NCI-H146 treated with DMSO at 0.1 percent for 48 hours (cell line): Measurements from ENCODE around the gene PLEKHG5.

Experiments
- DNase-seq: peaks from one replicate; lab custom pipeline; 2025; ENCODE audit not compliant: unreplicated experiment; lab: John Stamatoyannopoulos, UW

Gene PLEKHG5

DNA sequence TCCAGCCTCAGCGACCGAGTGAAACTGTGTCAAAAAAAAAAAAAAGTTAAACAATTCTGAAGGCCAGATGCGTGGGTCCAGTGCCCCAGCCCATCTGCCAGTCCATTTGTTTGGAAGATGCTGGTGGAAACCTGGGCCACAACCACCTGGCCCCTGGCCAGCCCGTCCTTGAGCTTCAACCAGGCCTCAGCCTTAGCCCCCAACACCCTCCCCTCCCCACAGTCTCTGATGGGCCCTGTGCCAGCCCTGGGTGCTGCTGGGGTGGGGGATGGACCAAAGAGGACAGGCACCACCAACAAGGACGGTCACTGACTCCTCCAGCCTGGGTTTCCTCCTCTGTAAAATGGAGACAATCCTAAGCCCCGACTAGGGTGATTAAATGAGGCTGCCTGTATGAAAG lies 19.6 kb upstream of the PLEKHG5 start:
- no peak for DNase-seq

DNA sequence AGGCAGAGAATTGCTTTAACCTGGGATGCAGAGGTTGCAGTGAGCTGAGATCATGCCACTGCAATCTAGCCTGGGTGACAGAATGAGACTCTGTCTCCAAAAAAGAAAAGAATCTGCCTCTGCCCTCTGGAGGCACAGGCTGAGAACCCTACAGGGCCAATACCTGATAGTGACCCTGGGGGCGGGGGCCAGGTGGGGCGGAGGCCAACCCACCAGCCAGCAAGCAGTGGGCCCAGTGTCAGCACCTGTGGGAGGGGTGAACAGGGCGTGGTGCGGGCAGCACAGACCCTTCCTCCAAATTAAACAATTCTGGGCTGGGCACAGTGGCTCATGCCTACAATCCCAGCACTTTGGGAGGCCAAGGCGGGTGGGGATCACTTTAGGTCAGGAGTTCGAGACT lies 19.0 kb upstream of the PLEKHG5 start:
- DNase-seq = no peak

- DNase-seq = no peak
Observed at GRCh38 chr1:6509919-6510291, 18.4 kb upstream of the PLEKHG5 start.

- DNase-seq = no peak
Observed at GRCh38 chr1:6509220-6509918, 17.9 kb upstream of the PLEKHG5 start.

DNA sequence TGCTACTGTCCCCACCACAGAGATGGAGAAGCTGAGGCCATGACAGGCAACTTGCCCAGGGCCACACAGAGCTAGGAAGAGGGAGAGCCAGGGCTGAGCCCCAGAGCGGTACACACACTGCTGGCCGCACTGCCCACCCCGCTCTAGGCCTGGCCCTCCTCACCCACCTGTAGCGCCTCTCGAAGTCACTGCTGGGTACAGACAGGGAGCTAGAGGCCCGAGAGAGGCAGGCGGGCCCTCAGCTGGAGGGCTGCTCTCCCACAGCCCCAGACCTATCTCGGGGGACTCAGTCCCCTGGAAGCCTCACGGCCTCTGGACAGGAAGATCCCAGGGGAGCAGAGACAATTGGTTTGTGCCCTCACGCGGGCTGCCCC lies 17.3 kb upstream of the PLEKHG5 start:
- no peak for DNase-seq

GRCh38 chr1:6508154-6508815 lies 16.8 kb upstream of the PLEKHG5 start:
- no peak for DNase-seq

- no peak for DNase-seq
Observed at GRCh38 chr1:6507461-6507911, 16.0 kb upstream of the PLEKHG5 start.

GRCh38 chr1:6507037-6507428 lies 15.6 kb upstream of the PLEKHG5 start:
- DNase-seq = no peak

DNA sequence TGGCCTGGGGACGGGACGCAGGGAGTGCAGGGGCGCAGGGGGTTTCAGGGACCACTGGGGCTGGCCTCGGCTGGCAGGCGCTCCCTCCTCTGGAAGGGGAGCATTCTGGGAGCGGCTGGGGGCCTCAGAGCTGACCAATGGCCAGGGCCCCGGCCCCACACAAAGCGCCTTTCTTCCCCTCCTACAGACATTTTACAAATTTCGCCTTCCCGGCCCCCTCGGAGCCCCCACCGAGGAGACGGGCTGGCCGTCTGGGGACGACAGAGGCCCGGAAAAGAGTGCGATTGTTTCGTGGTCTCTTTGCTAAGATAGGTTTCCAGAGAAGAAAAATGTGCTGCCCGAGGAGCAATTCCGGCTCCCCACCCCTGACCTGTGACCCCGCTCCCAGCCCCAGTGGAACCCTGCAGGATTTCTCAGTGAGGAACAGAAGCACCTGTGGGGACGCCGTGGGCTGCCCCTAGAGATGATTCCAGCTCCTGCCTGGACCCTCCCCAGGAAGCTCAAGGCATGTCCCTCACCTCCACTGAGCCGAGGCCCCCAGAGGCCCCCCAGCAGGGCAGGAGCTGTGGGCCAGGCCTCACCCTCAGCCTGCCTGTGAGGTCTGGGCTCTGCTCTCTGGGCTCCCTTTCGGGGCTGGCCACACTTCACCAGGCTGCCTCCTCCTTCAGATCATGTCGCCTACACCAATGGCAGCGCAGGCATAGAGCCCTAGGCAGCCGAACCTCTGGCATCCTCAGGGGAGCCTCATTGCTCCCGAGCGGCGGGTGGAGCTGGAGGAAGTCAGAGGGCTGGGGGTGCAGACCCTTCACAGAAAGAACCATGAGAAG lies 15.0 kb upstream of the PLEKHG5 start:
- no peak for DNase-seq

- no peak for DNase-seq
Observed at GRCh38 chr1:6505367-6506209, 14.1 kb upstream of the PLEKHG5 start.

DNA sequence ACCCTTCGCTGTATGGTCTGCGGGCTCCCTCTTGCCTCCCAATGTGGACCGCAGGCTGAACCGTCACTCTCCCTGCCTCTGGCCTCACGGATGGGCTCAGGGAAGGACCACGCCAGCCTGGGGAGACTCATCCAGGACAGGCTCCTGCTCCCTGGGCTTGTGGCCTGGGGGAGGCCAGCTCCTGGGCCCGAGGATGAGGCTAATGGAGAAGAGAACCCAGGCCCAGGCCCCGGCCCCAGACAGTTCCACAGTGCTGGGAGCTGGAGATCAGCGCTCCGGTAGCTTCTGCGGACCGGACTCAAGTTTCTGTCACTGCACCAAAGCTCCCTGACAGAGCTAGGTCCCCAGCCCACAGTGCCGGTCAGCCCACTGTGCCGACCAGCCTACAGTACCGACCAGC lies 13.4 kb upstream of the PLEKHG5 start:
- DNase-seq = no peak

GRCh38 chr1:6503884-6504602 lies 12.6 kb upstream of the PLEKHG5 start:
- no peak for DNase-seq

GRCh38 chr1:6502000-6502891 lies 10.8 kb upstream of the PLEKHG5 start:
- DNase-seq = no peak

GRCh38 chr1:6501279-6501813 lies 9.9 kb upstream of the PLEKHG5 start:
- no peak for DNase-seq

GRCh38 chr1:6500544-6501278 lies 9.2 kb upstream of the PLEKHG5 start:
- DNase-seq = no peak

DNA sequence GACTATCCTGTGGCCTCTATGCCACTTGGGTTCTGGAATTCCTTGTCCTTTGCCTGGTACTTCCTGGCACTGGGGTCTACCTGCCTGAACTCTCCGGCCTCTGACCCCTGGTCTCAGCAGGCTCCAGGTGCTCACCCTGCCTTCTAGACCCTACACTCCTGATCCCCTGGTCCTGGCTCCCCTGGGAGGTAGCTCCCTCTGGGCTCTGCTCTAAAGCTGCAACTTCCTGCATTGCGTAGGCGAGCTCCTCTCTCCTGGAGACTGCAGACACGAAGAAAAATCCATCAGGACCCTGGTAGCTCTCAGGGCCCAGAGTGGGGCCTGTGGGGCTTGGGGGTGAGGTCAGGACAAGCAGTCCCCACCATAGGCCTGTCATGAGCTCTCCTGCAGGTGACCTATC lies 7.8 kb upstream of the PLEKHG5 start:
- no peak for DNase-seq

- no peak for DNase-seq
Observed at GRCh38 chr1:6498576-6499111, 7.2 kb upstream of the PLEKHG5 start.

- DNase-seq = no peak
Observed at GRCh38 chr1:6497867-6498575, 6.6 kb upstream of the PLEKHG5 start.
